ENCODE data around the gene ZNF219.
A peak's percentile ranks its signal among the peaks of the same experiment; 100 is the strongest.

The ZNF219 gene

GRCh38 chr14:21072031-21072473 is 26.4 kb downstream of the ZNF219 start:
- Histone ChIP-seq H2AFZ (ENCODE audit: low read length) (peak overlapping the region; percentile 82), H3K4me1 (ENCODE audit: insufficient read depth, low read length, poor library complexity, severe bottlenecking) (peaks cover 32% of the 10 kb centered on the region), H3K79me2 (ENCODE audit: insufficient read depth, low read length) (no peaks in the 10 kb centered on the region), H3K27me3 (ENCODE audit: insufficient read depth, low read length, poor library complexity, severe bottlenecking) (no peaks in the 10 kb centered on the region), H3K9me3 (ENCODE audit: insufficient read depth, low read depth, low read length) (no peaks in the 10 kb centered on the region), H4K20me1 (ENCODE audit: insufficient read depth, low read length, poor library complexity, severe bottlenecking) (no peaks in the 10 kb centered on the region), H3K9me2 (replicated peaks; ENCODE audit: low read depth, low read length) (no peaks in the 10 kb centered on the region), H3K4me3 (ENCODE audit: low read length, poor library complexity, severe bottlenecking) (peak overlapping the region; percentile 95), H3K4me2 (ENCODE audit: low read depth, low read length, poor library complexity, severe bottlenecking) (peak overlapping the region; percentile 96), H3K36me3 (ENCODE audit: insufficient read depth, low read length) (no peaks in the 10 kb centered on the region), H3K9ac (ENCODE audit: low read depth, low read length, poor library complexity, severe bottlenecking) (peak overlapping the region; percentile 83), H3F3A (ENCODE audit: low read depth) (no peaks in the 10 kb centered on the region)
- TF ChIP-seq CTCF (conservative IDR thresholded peaks at IDR 0.05; ENCODE audit: low read length) (no peak; the same call in 1 of the 2 replicates), EZH2phosphoT487 (IDR thresholded peaks at IDR 0.05; ENCODE audit: borderline replicate concordance) (no peak)

GRCh38 chr14:21071225-21072030 is 27.0 kb downstream of the ZNF219 start:
- H3K27me3 ChIP-seq (ENCODE audit: insufficient read depth, low read length, poor library complexity, severe bottlenecking) = no peaks in the 10 kb centered on the region
- H3K36me3 ChIP-seq (ENCODE audit: insufficient read depth, low read length) = no peaks in the 10 kb centered on the region
- H3K4me3 ChIP-seq (ENCODE audit: low read length, poor library complexity, severe bottlenecking) = peak overlapping the region; percentile 95
- no peaks in the 10 kb centered on the region for H3K9me3 ChIP-seq (ENCODE audit: insufficient read depth, low read depth, low read length)
- H3K4me2 ChIP-seq (ENCODE audit: low read depth, low read length, poor library complexity, severe bottlenecking) = peak overlapping the region; percentile 96
- no peaks in the 10 kb centered on the region for H3K9me2 ChIP-seq (replicated peaks; ENCODE audit: low read depth, low read length)
- peak overlapping the region; percentile 82 for H2AFZ ChIP-seq (ENCODE audit: low read length)
- no peaks in the 10 kb centered on the region for H3K79me2 ChIP-seq (ENCODE audit: insufficient read depth, low read length)
- H4K20me1 ChIP-seq (ENCODE audit: insufficient read depth, low read length, poor library complexity, severe bottlenecking) = no peaks in the 10 kb centered on the region
- no peaks in the 10 kb centered on the region for H3F3A ChIP-seq (ENCODE audit: low read depth)
- TF ChIP-seq CTCF (conservative IDR thresholded peaks at IDR 0.05; ENCODE audit: low read length) = no peak
- no peak for TF ChIP-seq EZH2phosphoT487 (IDR thresholded peaks at IDR 0.05; ENCODE audit: borderline replicate concordance)
- H3K4me1 ChIP-seq (ENCODE audit: insufficient read depth, low read length, poor library complexity, severe bottlenecking) = peaks cover 32% of the 10 kb centered on the region
- peak overlapping the region; percentile 83 for H3K9ac ChIP-seq (ENCODE audit: low read depth, low read length, poor library complexity, severe bottlenecking)

- Histone ChIP-seq H4K20me1 (ENCODE audit: insufficient read depth, low read length, poor library complexity, severe bottlenecking) (no peaks in the 10 kb centered on the region), H3K4me2 (ENCODE audit: low read depth, low read length, poor library complexity, severe bottlenecking) (peak overlapping the region; percentile 96), H3K4me3 (ENCODE audit: low read length, poor library complexity, severe bottlenecking) (peak overlapping the region; percentile 95), H3K79me2 (ENCODE audit: insufficient read depth, low read length) (no peaks in the 10 kb centered on the region), H3K9me2 (replicated peaks; ENCODE audit: low read depth, low read length) (no peaks in the 10 kb centered on the region), H2AFZ (ENCODE audit: low read length) (peak overlapping the region; percentile 82), H3F3A (ENCODE audit: low read depth) (no peaks in the 10 kb centered on the region), H3K9ac (ENCODE audit: low read depth, low read length, poor library complexity, severe bottlenecking) (peak overlapping the region; percentile 83), H3K4me1 (ENCODE audit: insufficient read depth, low read length, poor library complexity, severe bottlenecking) (peaks cover 32% of the 10 kb centered on the region), H3K36me3 (ENCODE audit: insufficient read depth, low read length) (no peaks in the 10 kb centered on the region), H3K9me3 (ENCODE audit: insufficient read depth, low read depth, low read length) (no peaks in the 10 kb centered on the region), H3K27me3 (ENCODE audit: insufficient read depth, low read length, poor library complexity, severe bottlenecking) (no peaks in the 10 kb centered on the region)
- TF ChIP-seq CTCF (conservative IDR thresholded peaks at IDR 0.05; ENCODE audit: low read length) (no peak), EZH2phosphoT487 (IDR thresholded peaks at IDR 0.05; ENCODE audit: borderline replicate concordance) (no peak)
Measured at GRCh38 chr14:21070610-21071224, 27.7 kb downstream of the ZNF219 start.

Data from Loucy (cell line).